Measurements from ENCODE around the gene ADAT2. TPM values are rescaled to one million over a fixed set of nuclear protein-coding genes. Genes with fewer than 3 reads are reported as not detected.

ADAT2 gene
- total and polyA plus RNA-seq, 10 of the 15 experiments (the other 5 are each of a cell fraction or from before 2014, with no cell fraction given): 7.8 to 38.6 (median 17.3) TPM

DNA sequence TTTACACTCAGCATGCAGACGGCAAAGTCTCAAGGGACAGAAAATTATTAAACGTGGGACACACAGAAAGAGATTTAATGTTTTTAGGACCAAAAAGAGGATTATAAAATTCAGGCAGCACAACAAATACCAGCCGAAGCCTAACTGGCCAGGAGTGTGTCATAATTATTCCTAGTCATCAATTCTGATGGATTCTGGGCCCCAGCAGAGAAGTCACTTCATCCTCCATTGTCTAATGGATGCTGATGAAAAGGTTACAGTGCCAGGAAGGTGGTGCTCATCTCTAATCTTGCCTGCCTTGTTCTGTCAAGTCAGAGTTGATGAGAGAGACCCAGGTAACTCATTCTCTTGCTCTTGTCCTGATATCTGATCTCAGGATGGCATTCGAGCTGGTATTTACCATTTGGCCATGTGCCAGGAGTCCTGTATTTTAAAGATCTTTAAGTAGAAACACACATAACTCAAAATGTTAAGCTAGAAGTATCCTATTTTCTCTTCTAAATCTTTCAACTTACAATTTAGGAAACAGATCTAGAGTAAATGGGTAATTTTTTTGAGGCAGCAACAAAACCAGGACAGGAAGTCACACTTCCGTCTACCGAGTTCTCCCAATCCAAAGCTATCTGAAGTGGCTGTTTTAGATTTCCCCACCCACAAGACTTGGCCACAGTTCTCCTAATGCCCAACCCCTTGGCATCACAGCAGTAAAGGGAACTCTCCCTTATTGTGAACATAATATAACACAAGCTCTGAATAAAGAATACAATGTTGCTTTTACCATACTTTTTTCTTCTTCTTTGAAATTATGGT is 50.0 kb downstream of the ADAT2 start (continued):
- TF ChIP-seq, protein P1, sequence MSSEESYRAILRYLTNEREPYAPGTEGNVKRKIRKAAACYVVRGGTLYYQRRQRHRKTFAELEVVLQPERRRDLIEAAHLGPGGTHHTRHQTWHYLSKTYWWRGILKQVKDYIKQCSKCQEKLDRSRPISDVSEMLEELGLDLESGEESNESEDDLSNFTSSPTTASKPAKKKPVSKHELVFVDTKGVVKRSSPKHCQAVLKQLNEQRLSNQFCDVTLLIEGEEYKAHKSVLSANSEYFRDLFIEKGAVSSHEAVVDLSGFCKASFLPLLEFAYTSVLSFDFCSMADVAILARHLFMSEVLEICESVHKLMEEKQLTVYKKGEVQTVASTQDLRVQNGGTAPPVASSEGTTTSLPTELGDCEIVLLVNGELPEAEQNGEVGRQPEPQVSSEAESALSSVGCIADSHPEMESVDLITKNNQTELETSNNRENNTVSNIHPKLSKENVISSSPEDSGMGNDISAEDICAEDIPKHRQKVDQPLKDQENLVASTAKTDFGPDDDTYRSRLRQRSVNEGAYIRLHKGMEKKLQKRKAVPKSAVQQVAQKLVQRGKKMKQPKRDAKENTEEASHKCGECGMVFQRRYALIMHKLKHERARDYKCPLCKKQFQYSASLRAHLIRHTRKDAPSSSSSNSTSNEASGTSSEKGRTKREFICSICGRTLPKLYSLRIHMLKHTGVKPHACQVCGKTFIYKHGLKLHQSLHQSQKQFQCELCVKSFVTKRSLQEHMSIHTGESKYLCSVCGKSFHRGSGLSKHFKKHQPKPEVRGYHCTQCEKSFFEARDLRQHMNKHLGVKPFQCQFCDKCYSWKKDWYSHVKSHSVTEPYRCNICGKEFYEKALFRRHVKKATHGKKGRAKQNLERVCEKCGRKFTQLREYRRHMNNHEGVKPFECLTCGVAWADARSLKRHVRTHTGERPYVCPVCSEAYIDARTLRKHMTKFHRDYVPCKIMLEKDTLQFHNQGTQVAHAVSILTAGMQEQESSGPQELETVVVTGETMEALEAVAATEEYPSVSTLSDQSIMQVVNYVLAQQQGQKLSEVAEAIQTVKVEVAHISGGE (CRISPR knock-in tag; IDR thresholded peaks at IDR 0.05): no peak
- TF ChIP-seq BRCA1 (IDR thresholded peaks at IDR 0.05; ENCODE audit: low read depth, low read length): no peak
- TF ChIP-seq BCL11A (IDR thresholded peaks at IDR 0.05; ENCODE audit: low read depth, low read length): no peak
- no peak for TF ChIP-seq CBX5 (IDR thresholded peaks at IDR 0.05; ENCODE audit: low read depth)
- TF ChIP-seq TCF7 (IDR thresholded peaks at IDR 0.05; ENCODE audit: borderline replicate concordance): no peak
- TF ChIP-seq NFIC (IDR thresholded peaks at IDR 0.05; ENCODE audit: low read depth, low read length): peak; percentile 38; the same call in 1 of the 2 replicates
- TF ChIP-seq, protein P2, sequence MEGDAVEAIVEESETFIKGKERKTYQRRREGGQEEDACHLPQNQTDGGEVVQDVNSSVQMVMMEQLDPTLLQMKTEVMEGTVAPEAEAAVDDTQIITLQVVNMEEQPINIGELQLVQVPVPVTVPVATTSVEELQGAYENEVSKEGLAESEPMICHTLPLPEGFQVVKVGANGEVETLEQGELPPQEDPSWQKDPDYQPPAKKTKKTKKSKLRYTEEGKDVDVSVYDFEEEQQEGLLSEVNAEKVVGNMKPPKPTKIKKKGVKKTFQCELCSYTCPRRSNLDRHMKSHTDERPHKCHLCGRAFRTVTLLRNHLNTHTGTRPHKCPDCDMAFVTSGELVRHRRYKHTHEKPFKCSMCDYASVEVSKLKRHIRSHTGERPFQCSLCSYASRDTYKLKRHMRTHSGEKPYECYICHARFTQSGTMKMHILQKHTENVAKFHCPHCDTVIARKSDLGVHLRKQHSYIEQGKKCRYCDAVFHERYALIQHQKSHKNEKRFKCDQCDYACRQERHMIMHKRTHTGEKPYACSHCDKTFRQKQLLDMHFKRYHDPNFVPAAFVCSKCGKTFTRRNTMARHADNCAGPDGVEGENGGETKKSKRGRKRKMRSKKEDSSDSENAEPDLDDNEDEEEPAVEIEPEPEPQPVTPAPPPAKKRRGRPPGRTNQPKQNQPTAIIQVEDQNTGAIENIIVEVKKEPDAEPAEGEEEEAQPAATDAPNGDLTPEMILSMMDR (IDR thresholded peaks at IDR 0.05 in 2 of 3, conservative IDR thresholded peaks at IDR 0.05 in 1 of 3; ENCODE audit: control insufficient read depth in 2 of 3, extremely low read depth in 1 of 3, insufficient read depth in 1 of 3, low read depth in 3 of 3, low read length in 3 of 3): no peak
- TF ChIP-seq NR2F1 (conservative IDR thresholded peaks at IDR 0.05): no peak
- no peak for TF ChIP-seq MTA2 (IDR thresholded peaks at IDR 0.05; ENCODE audit: low read depth)
- TF ChIP-seq JUND (IDR thresholded peaks at IDR 0.05; ENCODE audit: low read depth, low read length): no peak
- no peak for TF ChIP-seq SMAD5 (IDR thresholded peaks at IDR 0.05; ENCODE audit: low read depth)
- no peak for TF ChIP-seq SMC3 (IDR thresholded peaks at IDR 0.05; ENCODE audit: borderline replicate concordance, low read length)
- TF ChIP-seq RB1 (IDR thresholded peaks at IDR 0.05; ENCODE audit: borderline replicate concordance): no peak
- TF ChIP-seq, protein P3, sequence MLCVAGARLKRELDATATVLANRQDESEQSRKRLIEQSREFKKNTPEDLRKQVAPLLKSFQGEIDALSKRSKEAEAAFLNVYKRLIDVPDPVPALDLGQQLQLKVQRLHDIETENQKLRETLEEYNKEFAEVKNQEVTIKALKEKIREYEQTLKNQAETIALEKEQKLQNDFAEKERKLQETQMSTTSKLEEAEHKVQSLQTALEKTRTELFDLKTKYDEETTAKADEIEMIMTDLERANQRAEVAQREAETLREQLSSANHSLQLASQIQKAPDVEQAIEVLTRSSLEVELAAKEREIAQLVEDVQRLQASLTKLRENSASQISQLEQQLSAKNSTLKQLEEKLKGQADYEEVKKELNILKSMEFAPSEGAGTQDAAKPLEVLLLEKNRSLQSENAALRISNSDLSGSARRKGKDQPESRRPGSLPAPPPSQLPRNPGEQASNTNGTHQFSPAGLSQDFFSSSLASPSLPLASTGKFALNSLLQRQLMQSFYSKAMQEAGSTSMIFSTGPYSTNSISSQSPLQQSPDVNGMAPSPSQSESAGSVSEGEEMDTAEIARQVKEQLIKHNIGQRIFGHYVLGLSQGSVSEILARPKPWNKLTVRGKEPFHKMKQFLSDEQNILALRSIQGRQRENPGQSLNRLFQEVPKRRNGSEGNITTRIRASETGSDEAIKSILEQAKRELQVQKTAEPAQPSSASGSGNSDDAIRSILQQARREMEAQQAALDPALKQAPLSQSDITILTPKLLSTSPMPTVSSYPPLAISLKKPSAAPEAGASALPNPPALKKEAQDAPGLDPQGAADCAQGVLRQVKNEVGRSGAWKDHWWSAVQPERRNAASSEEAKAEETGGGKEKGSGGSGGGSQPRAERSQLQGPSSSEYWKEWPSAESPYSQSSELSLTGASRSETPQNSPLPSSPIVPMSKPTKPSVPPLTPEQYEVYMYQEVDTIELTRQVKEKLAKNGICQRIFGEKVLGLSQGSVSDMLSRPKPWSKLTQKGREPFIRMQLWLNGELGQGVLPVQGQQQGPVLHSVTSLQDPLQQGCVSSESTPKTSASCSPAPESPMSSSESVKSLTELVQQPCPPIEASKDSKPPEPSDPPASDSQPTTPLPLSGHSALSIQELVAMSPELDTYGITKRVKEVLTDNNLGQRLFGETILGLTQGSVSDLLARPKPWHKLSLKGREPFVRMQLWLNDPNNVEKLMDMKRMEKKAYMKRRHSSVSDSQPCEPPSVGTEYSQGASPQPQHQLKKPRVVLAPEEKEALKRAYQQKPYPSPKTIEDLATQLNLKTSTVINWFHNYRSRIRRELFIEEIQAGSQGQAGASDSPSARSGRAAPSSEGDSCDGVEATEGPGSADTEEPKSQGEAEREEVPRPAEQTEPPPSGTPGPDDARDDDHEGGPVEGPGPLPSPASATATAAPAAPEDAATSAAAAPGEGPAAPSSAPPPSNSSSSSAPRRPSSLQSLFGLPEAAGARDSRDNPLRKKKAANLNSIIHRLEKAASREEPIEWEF (IDR thresholded peaks at IDR 0.05; ENCODE audit: insufficient replicate concordance, low read depth, low read length): no peak
- no peak for TF ChIP-seq SREBF1 (IDR thresholded peaks at IDR 0.05; ENCODE audit: low read length)
- TF ChIP-seq KDM1A (IDR thresholded peaks at IDR 0.05; ENCODE audit: borderline replicate concordance): no peak
- no peak for TF ChIP-seq TAF1 (IDR thresholded peaks at IDR 0.05; ENCODE audit: borderline replicate concordance, low read depth, low read length)

All from GM12878 (cell line).